Measurements from ENCODE around the gene ZSCAN31.
"Not testable (repeated sequence)": the region's sequence is repeated elsewhere in the genome, so short reads cannot be mapped to it uniquely, and the experiment has no call there.

The ZSCAN31 gene

GRCh38 chr6:28312939-28313338, 23.0 kb downstream of the ZSCAN31 start:
- DNase-seq, result no peak

GRCh38 chr6:28311139-28311823, 24.7 kb downstream of the ZSCAN31 start:
- DNase-seq, result no peak

- not testable (repeated sequence) for DNase-seq
These were observed 29.6 kb downstream of the ZSCAN31 start for GRCh38 chr6:28306363-28306762.

- no peak for DNase-seq
These were observed 32.4 kb downstream of the ZSCAN31 start for GRCh38 chr6:28303570-28303969.

- DNase-seq, result no peak
These were observed 39.4 kb downstream of the ZSCAN31 start for GRCh38 chr6:28296520-28297060.

GRCh38 chr6:28295326-28295725, 40.6 kb downstream of the ZSCAN31 start:
- no peak for DNase-seq

- DNase-seq, result no peak
These were observed 44.4 kb downstream of the ZSCAN31 start for GRCh38 chr6:28291573-28291972.

GRCh38 chr6:28282926-28283325, 53.0 kb downstream of the ZSCAN31 start:
- DNase-seq, result no peak

- peak; percentile 72 for DNase-seq
These were observed 54.5 kb downstream of the ZSCAN31 start, which contains the start of gene PGBD1 for GRCh38 chr6:28281288-28282064. TSS of gene PGBD1 (plus strand) at chr6:28281572. CDS start at chr6:28283814, 2,242 bp downstream.

GRCh38 chr6:28280595-28281287, 55.2 kb downstream of the ZSCAN31 start:
- no peak for DNase-seq

GRCh38 chr6:28277746-28278145, 58.2 kb downstream of the ZSCAN31 start:
- no peak for DNase-seq

GRCh38 chr6:28274888-28275287, 61.1 kb downstream of the ZSCAN31 start:
- DNase-seq, result no peak

All from fibroblast of upper back skin (primary cell).